HG03521 (cell line): ENCODE measurements around the gene GTF3C4.

Experiments
- ATAC-seq: cut with Tn5 transposase; IDR thresholded peaks from one replicate; pipeline ENCODE4 v1.9.1; 2021; ENCODE audit warnings: mild to moderate bottlenecking, moderate library complexity; ENCODE audit not compliant: unreplicated experiment

GTF3C4 gene

DNA sequence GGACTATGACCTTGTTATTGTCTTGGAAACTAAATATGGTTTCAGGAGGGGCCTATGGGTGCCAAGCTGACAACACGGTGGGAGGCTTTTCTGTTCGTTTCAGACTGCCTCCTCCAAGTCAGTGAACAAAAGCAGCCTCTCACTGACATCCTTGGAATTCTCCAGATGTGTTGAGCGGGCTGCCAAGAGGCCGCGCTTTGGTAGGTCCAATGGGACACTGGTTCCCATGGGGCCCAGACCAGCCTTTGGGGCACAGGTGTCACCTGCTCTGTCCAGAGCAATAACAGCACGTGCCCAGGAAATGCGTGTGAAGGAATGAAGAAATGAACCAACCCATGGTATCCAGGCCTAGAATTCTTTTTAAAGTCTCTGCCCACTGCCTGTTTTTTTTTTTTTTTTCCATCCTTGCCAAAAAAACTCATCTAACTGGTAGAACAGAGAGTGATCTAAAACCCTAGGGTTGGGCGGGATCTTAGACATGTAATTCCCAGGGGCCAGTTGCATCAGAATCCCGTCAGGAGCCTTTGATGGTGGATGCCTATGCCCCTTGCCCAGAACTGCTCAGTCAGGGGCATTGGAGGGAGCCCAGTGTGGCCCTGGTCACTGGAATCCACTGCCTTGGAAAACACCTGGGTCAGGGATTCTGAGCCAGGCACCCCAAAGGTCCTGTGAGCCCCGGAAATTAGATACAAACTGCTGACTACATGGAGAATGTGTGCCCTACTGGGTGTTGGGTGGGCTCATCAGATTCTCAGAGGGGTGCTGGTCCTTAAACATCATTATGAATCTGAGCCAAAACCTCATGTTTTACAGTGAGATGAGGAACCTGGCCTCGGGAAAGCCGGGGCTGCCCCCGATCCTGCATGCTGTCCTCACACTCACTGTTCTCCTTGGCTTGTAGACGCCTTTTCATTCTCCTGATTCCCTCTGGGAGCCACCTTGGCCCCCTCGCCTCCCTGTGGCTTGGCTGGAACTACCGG, 60.1 kb downstream of the GTF3C4 start:
- ATAC-seq, result no peak

DNA sequence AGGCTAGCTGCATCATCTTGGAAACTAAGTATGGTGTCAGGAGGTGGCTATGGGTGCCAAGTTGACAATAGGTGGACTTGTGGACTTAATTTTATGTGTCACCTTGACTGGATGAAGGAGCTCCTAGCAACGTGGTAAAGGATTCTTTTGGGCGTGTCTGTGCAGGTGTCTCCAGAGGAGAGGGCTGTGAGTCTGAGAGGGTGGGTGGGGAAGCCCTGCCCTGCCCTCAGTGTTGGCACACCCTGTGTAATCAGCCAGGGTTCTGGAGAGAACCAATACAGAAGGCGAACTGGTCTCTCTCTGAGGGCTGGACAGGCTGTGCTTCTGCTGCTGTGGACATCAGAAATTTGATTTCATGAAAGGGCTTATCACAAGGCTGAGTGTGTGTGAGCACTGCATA, 61.0 kb downstream of the GTF3C4 start:
- no peak for ATAC-seq

GRCh38 chr9:132732326-132733259, 62.3 kb downstream of the GTF3C4 start:
- no peak for ATAC-seq

DNA sequence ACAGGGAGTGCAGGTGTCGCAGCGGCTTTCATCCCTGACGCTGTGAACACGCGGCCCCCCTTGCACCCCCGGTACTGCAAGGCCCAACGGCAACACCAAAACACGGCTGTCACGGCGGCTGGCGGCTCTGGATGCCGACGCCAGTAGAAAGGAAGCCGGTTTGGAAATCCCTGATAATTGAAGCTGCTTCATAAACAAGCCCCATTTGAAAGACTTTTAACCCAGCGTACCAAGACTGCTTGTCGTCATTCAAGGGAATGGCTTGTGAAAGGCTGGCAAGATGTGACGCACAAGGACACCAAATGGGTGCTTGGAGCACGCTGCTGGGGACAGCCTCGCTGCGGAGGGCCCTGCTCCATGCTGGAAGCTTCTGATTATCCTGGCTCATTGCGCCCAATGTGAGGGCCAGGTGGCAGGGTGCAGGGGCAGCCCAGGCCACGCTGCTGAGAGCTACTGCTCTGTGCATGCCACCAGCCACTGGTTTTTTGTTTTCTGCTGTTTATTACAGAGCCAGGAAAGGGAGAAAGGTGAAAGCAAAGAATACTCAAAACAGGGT, 63.1 kb downstream of the GTF3C4 start:
- no peak for ATAC-seq

DNA sequence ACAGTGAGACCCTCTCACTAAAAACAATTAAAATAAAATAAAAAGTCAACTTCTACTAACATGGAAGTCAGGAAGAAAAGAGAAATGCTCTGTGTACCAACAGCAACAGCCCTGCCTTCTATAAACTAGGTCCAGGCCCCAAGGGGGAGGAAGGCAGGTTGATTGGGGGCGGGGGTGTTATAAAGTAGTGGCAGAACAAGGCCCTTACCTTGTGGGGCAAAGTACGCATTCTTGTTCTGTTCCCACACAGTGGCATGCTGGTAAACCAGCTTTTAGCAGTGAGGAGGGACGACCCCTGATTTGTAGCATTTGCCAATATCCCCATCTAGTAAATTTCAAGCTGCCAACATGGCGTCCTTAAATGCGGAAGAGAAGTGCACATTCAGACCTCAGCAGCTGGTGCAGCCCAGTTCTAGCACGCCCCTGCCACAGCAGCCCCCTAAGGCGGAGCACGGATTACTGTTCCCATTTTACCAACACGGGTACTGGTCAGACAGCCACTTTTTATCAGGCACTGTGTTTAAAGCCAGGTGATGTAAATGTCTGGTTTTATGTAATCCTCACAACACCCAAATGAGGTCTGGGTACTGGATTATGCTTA, 69.5 kb downstream of the GTF3C4 start:
- ATAC-seq, result no peak

GRCh38 chr9:132740526-132741309, 70.5 kb downstream of the GTF3C4 start:
- no peak for ATAC-seq

GRCh38 chr9:132742821-132743311, 72.6 kb downstream of the GTF3C4 start:
- ATAC-seq, result no peak

DNA sequence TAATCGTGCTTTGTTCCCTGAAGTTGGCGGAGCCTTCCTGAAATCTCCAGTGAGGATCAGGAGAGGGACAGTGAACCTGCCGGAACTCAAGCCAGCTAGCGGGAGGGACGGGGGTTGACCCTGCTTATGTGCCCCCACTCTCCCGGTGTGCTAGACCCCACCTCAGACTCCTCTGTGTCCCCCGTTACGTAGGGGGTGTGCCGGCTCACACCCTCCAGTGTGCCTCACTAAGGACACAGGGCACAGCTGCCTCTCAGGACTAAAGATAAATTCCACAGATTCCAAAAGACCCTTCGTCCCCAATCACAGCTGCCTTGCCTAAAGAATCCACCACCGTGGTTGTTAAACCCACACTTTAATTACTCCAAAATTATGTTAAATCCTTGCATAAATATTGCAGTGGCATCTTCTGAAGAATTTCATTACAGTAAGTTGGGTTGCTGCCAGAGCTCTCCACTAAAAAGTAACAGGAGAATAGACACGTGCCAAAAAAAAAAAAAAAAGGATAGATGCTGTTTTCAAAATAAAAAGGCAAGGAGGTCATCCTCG, 73.7 kb downstream of the GTF3C4 start:
- no peak for ATAC-seq
